ENCODE data around the gene CCDC9B. TPM values are rescaled to one million over a fixed set of nuclear protein-coding genes. Genes with fewer than 3 reads are reported as not detected.

CCDC9B gene
- total RNA-seq, 2 experiments from 2014 or later, result 0.53 to 1.6 TPM

GRCh38 chr15:40349163-40349562 lies 8.4 kb upstream of the CCDC9B start:
- no peaks in the 10 kb centered on the region for H3K4me1 Mint-ChIP-seq (ENCODE audit: low read depth)
- no peaks in the 10 kb centered on the region for H3K36me3 Mint-ChIP-seq
- no peak for DNase-seq
- intact Hi-C loops (cut with micrococcal nuclease), result no loop called here
- no peaks in the 10 kb centered on the region for H3K9me3 Mint-ChIP-seq
- ChIA-PET POLR2A (no interaction called here), CTCF (interaction anchor here (4.3 kb wide), 1 partner anchor 11 kb away, joined by 26 read pairs; no protein-coding TSS in a partner anchor)
- no peak overlapping the region for H3K27ac Mint-ChIP-seq
- H3K4me3 Mint-ChIP-seq, result no peak overlapping the region
- no peaks in the 10 kb centered on the region for H3K27me3 Mint-ChIP-seq

GRCh38 chr15:40348474-40348870 lies 7.7 kb upstream of the CCDC9B start:
- ChIA-PET CTCF (interaction anchor here (2.6 kb wide), 1 partner anchor 11 kb away, joined by 13 read pairs; no protein-coding TSS in a partner anchor), POLR2A (no interaction called here)
- H3K36me3 Mint-ChIP-seq, result no peaks in the 10 kb centered on the region
- H3K9me3 Mint-ChIP-seq, result no peaks in the 10 kb centered on the region
- no peak overlapping the region for H3K4me3 Mint-ChIP-seq
- no peak overlapping the region for H3K27ac Mint-ChIP-seq
- intact Hi-C loops (cut with micrococcal nuclease), result no loop called here
- DNase-seq, result no peak
- H3K4me1 Mint-ChIP-seq (ENCODE audit: low read depth), result no peaks in the 10 kb centered on the region
- H3K27me3 Mint-ChIP-seq, result no peaks in the 10 kb centered on the region

- Mint-ChIP-seq H3K36me3 (no peaks in the 10 kb centered on the region), H3K4me3 (no peak overlapping the region), H3K9me3 (no peaks in the 10 kb centered on the region), H3K27ac (no peak overlapping the region), H3K4me1 (ENCODE audit: low read depth) (no peaks in the 10 kb centered on the region), H3K27me3 (no peaks in the 10 kb centered on the region)
- DNase-seq, result no peak
- POLR2A ChIA-PET, result no interaction called here
- intact Hi-C loops (cut with micrococcal nuclease), result no loop called here
- CTCF ChIA-PET, result interaction anchor here (2.6 to 12.8 kb wide), 2 partner anchors 10 to 75 kb away, joined by 13 to 216 read pairs; no protein-coding TSS in a partner anchor
Observed at GRCh38 chr15:40347559-40348473, 7.1 kb upstream of the CCDC9B start.

- Mint-ChIP-seq H3K4me3 (no peak overlapping the region), H3K27me3 (no peaks in the 10 kb centered on the region), H3K36me3 (no peaks in the 10 kb centered on the region), H3K27ac (no peak overlapping the region), H3K9me3 (no peaks in the 10 kb centered on the region), H3K4me1 (ENCODE audit: low read depth) (no peaks in the 10 kb centered on the region)
- CTCF ChIA-PET, result interaction anchor here (1.4 to 12.8 kb wide), 3 partner anchors 8 to 76 kb away, joined by 3 to 216 read pairs (median 13); no protein-coding TSS in a partner anchor
- no peak for DNase-seq
- POLR2A ChIA-PET, result no interaction called here
- intact Hi-C loops (cut with micrococcal nuclease), result no loop called here
Observed at GRCh38 chr15:40346579-40347558, 6.1 kb upstream of the CCDC9B start.

GRCh38 chr15:40345867-40346578 lies 5.3 kb upstream of the CCDC9B start:
- Mint-ChIP-seq H3K36me3 (no peaks in the 10 kb centered on the region), H3K27ac (no peak overlapping the region), H3K4me1 (ENCODE audit: low read depth) (no peaks in the 10 kb centered on the region), H3K4me3 (no peak overlapping the region), H3K27me3 (no peaks in the 10 kb centered on the region), H3K9me3 (no peaks in the 10 kb centered on the region)
- ChIA-PET POLR2A (no interaction called here), CTCF (interaction anchor here (1.4 to 12.8 kb wide), 9 partner anchors 9 to 135 kb away, joined by 3 to 216 read pairs (median 13); partner anchors contain the start of genes DISP2, IVD and KNSTRN)
- DNase-seq, result no peak
- intact Hi-C loops (cut with micrococcal nuclease), result no loop called here

- Mint-ChIP-seq H3K4me3 (no peak overlapping the region), H3K9me3 (no peaks in the 10 kb centered on the region), H3K4me1 (ENCODE audit: low read depth) (no peaks in the 10 kb centered on the region), H3K36me3 (no peaks in the 10 kb centered on the region), H3K27ac (no peak overlapping the region), H3K27me3 (no peaks in the 10 kb centered on the region)
- intact Hi-C loops (cut with micrococcal nuclease), result no loop called here
- DNase-seq, result no peak
- CTCF ChIA-PET, result interaction anchor here (0.9 to 12.8 kb wide), 21 partner anchors 8 to 162 kb away, joined by 3 to 216 read pairs (median 7); partner anchors contain the start of genes DISP2, INAFM2, IVD and KNSTRN
- POLR2A ChIA-PET, result no interaction called here
Observed at GRCh38 chr15:40345225-40345866, 4.6 kb upstream of the CCDC9B start.

GRCh38 chr15:40344631-40345120 lies 3.9 kb upstream of the CCDC9B start:
- intact Hi-C loops (cut with micrococcal nuclease), result loop anchor here (1.0 kb wide), 2 partner anchors 24 to 78 kb away; no protein-coding TSS in a partner anchor
- CTCF ChIA-PET, result interaction anchor here (0.6 to 12.8 kb wide), 37 partner anchors 9 to 532 kb away, joined by 3 to 216 read pairs (median 5); partner anchors contain the start of genes BAHD1, DISP2, INAFM2 and IVD
- POLR2A ChIA-PET, result no interaction called here
- H3K27ac Mint-ChIP-seq, result no peak overlapping the region
- H3K4me1 Mint-ChIP-seq (ENCODE audit: low read depth), result no peaks in the 10 kb centered on the region
- no peaks in the 10 kb centered on the region for H3K36me3 Mint-ChIP-seq
- H3K9me3 Mint-ChIP-seq, result no peaks in the 10 kb centered on the region
- no peaks in the 10 kb centered on the region for H3K27me3 Mint-ChIP-seq
- no peak overlapping the region for H3K4me3 Mint-ChIP-seq
- DNase-seq, result peak; percentile 80

GRCh38 chr15:40344217-40344616 lies 3.5 kb upstream of the CCDC9B start:
- intact Hi-C loops (cut with micrococcal nuclease), result loop anchor here (1.0 kb wide), 2 partner anchors 24 to 78 kb away; no protein-coding TSS in a partner anchor
- ChIA-PET POLR2A (no interaction called here), CTCF (interaction anchor here (0.6 to 12.8 kb wide), 36 partner anchors 9 to 532 kb away, joined by 3 to 216 read pairs (median 5); partner anchors contain the start of genes BAHD1, DISP2, INAFM2 and IVD)
- Mint-ChIP-seq H3K4me3 (no peak overlapping the region), H3K27ac (no peak overlapping the region), H3K27me3 (no peaks in the 10 kb centered on the region), H3K9me3 (no peaks in the 10 kb centered on the region), H3K4me1 (ENCODE audit: low read depth) (no peaks in the 10 kb centered on the region), H3K36me3 (no peaks in the 10 kb centered on the region)
- DNase-seq, result no peak

GRCh38 chr15:40343512-40343911 lies 2.8 kb upstream of the CCDC9B start:
- no peaks in the 10 kb centered on the region for H3K4me1 Mint-ChIP-seq (ENCODE audit: low read depth)
- no peaks in the 10 kb centered on the region for H3K36me3 Mint-ChIP-seq
- ChIA-PET POLR2A (no interaction called here), CTCF (interaction anchor here (0.9 to 12.8 kb wide), 19 partner anchors 9 to 80 kb away, joined by 3 to 248 read pairs (median 7); partner anchors contain the start of genes DISP2, IVD, KNSTRN and PLCB2)
- H3K4me3 Mint-ChIP-seq, result no peak overlapping the region
- no peaks in the 10 kb centered on the region for H3K9me3 Mint-ChIP-seq
- no peaks in the 10 kb centered on the region for H3K27me3 Mint-ChIP-seq
- intact Hi-C loops (cut with micrococcal nuclease), result no loop called here
- no peak for DNase-seq
- H3K27ac Mint-ChIP-seq, result no peak overlapping the region

- intact Hi-C loops (cut with micrococcal nuclease), result no loop called here
- Mint-ChIP-seq H3K4me1 (ENCODE audit: low read depth) (peaks cover 4% of the 10 kb centered on the region), H3K4me3 (no peak overlapping the region), H3K9me3 (no peaks in the 10 kb centered on the region), H3K36me3 (no peaks in the 10 kb centered on the region), H3K27me3 (no peaks in the 10 kb centered on the region), H3K27ac (no peak overlapping the region)
- POLR2A ChIA-PET, result no interaction called here
- CTCF ChIA-PET, result interaction anchor here (0.9 to 12.8 kb wide), 20 partner anchors 8 to 200 kb away, joined by 3 to 248 read pairs (median 6); partner anchors contain the start of genes DISP2, KNSTRN, PHGR1 and PLCB2
- no peak for DNase-seq
Observed at GRCh38 chr15:40342416-40343320, 1.9 kb upstream of the CCDC9B start.
